HFFc6 (cell line): ENCODE measurements around the gene DDX31. TPM values are rescaled to one million over a fixed set of nuclear protein-coding genes. Genes with fewer than 3 reads are reported as not detected.

Experiments used
- DNase-seq: peaks from one replicate; pipeline ENCODE4 v3.0.0-alpha.2; 2018
- H3K27ac Mint-ChIP-seq: 2 replicates; pipeline ENCODE4 v1.8.0; 2020; ENCODE audit warnings: mild to moderate bottlenecking, mixed read lengths
- H3K27me3 Mint-ChIP-seq: 2 replicates; pipeline ENCODE4 v1.8.0; 2021; ENCODE audit warnings: mild to moderate bottlenecking, moderate library complexity, mixed read lengths; ENCODE audit not compliant: insufficient read depth
- H3K36me3 Mint-ChIP-seq: 2 replicates; pipeline ENCODE4 v1.8.0; 2021; ENCODE audit warnings: low read depth, mixed read lengths
- H3K4me1 Mint-ChIP-seq: 2 replicates; pipeline ENCODE4 v1.8.0; 2020; ENCODE audit warnings: low read depth, mixed read lengths
- H3K4me3 Mint-ChIP-seq: 2 replicates; pipeline ENCODE4 v1.8.0; 2020; ENCODE audit warnings: mild to moderate bottlenecking, moderate library complexity, mixed read lengths
- H3K9me3 Mint-ChIP-seq: 2 replicates; pipeline ENCODE4 v1.8.0; 2020; ENCODE audit warnings: mild to moderate bottlenecking, mixed read lengths
- total RNA-seq, 6 experiments: library from RNA; stranded (reverse); fragmentation: NEBNext Ultra II Directional; extraction: Animal tissue kit (Norgen Biotek cat#: 25700); gene quantifications; 2 replicates in 1 of 6; 3 replicates in 5 of 6; pipeline ENCODE4 v1.2.3, GENCODE V29; 2021
- TF ChIP-seq, protein P1 (sequence below): fragments of 200-600 bp; sonication (generic); IDR thresholded peaks from 2 replicates; pipeline ENCODE4 v1.5.0; 2021; ENCODE audit warnings: antibody characterized with exemption, mild to moderate bottlenecking

DDX31 gene
- total RNA-seq, 6 experiments from 2014 or later, result 9.6 to 16.2 (median 14.9) TPM

DNA sequence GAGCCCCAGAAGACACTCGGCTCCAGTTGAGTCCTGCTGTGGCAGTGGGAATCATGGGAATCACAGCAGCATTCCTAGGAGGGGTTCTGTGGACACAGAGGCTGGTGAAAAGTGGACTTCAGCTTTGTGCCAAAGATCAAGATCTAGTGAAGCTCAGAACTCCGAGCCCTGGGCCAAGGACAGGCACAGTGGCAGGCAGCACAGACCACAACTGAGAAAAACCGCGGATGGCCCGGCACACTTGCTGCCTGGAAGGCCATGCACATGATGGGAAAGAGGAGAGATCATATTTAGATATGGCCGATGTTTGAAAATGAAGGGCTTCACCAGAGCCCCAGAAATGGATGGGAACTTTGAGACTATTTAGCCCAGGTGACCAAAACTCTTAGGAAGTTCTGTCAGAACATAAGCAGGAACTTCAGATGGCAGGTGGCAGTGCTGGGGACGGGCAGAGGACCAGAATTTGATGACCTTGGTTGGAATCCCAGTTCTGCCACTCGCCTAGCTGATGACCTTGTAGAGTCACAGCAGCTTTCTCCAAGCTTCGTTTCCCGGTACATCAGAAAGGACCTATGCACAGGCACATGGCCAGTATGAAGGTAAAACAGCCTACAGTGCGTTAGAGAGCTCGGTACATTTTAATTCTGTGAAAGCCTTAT, 69.3 kb downstream of the DDX31 start:
- no peaks in the 10 kb centered on the region for H3K9me3 Mint-ChIP-seq
- no peak overlapping the region for H3K27ac Mint-ChIP-seq
- H3K36me3 Mint-ChIP-seq, result peaks cover 53% of the 10 kb centered on the region
- H3K4me3 Mint-ChIP-seq, result no peak overlapping the region
- no peak for DNase-seq
- no peaks in the 10 kb centered on the region for H3K27me3 Mint-ChIP-seq
- H3K4me1 Mint-ChIP-seq, result no peaks in the 10 kb centered on the region
- TF ChIP-seq, protein P1, sequence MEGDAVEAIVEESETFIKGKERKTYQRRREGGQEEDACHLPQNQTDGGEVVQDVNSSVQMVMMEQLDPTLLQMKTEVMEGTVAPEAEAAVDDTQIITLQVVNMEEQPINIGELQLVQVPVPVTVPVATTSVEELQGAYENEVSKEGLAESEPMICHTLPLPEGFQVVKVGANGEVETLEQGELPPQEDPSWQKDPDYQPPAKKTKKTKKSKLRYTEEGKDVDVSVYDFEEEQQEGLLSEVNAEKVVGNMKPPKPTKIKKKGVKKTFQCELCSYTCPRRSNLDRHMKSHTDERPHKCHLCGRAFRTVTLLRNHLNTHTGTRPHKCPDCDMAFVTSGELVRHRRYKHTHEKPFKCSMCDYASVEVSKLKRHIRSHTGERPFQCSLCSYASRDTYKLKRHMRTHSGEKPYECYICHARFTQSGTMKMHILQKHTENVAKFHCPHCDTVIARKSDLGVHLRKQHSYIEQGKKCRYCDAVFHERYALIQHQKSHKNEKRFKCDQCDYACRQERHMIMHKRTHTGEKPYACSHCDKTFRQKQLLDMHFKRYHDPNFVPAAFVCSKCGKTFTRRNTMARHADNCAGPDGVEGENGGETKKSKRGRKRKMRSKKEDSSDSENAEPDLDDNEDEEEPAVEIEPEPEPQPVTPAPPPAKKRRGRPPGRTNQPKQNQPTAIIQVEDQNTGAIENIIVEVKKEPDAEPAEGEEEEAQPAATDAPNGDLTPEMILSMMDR, result no peak

DNA sequence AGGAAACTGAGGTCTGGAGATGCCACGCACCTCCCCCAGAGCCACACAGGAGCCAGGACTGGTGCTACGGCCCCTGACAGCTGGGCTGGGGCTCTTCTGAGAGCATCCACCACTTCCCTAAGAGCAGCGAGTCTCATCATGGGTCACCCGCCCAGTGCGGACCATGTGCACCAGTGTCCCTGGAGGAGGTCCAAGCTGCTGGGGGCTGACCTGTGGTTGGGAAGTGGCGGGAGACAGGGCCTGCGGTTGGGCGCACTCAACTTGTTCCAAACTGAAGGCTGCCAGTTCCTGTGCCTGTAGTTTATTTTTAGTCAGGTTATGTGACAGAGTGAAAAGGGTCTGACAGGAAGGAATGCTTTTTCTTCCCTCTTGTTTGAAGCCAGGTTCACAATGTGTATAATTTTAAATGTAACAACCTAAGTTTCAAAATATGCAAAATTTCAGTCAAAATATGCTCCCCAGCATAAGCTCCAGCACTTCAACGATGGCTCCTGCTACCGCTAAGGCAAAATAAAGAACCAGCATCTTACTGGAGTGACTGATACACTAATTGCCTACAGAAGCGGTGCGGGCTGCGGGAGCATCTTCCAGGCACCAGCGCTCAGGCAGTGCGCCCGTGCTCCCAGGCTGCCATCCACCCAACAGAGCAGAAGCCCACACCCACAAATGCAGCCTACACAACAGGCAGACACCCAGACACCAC, 72.6 kb downstream of the DDX31 start:
- Mint-ChIP-seq H3K4me1 (no peaks in the 10 kb centered on the region), H3K27ac (no peak overlapping the region), H3K36me3 (peaks cover 38% of the 10 kb centered on the region), H3K4me3 (no peak overlapping the region), H3K9me3 (no peaks in the 10 kb centered on the region), H3K27me3 (peaks cover 2% of the 10 kb centered on the region; the same call in 1 of the 2 replicates)
- TF ChIP-seq, protein P1, result no peak
- no peak for DNase-seq

DNA sequence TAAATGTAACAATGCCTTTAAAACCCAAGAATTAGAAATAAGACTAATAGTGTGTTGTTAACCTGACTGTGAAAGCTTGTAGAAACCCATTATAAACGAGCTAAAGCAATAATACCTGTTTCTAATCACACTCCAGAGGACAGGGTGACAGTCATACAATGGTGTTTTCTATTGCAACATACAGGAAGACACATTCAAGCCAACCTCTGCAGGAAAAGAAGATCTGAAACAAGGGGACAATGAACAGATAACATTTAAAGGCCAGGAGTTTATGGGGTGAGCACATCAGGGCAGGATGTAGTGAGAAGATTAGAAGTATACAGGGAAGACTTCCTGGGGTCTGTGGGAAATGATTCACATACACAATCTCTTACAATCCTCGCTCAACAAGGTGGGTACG, 73.6 kb downstream of the DDX31 start:
- no peak for DNase-seq
- Mint-ChIP-seq H3K27me3 (peaks cover 6% of the 10 kb centered on the region), H3K9me3 (no peaks in the 10 kb centered on the region), H3K4me1 (no peaks in the 10 kb centered on the region), H3K27ac (no peak overlapping the region), H3K4me3 (no peak overlapping the region), H3K36me3 (peaks cover 29% of the 10 kb centered on the region)
- TF ChIP-seq, protein P1, result no peak

DNA sequence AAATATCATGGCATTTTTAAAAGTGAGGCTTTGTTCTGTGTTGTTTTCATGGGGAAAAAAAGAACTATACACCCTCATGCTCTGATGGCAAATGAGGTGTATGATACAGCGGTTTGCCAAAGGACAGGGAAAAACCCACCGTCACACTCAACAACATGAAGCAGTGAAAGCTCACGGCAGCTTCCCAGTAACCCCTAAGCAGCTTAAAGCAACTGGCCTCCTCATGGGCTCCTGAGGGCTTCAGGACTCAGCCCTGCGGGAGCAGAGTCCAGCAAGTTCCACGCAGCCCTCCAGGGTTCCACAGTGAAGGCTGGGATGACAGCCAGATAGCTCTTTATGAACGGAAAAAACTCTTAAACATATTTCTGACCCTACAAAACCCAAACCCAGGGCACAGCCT, 74.5 kb downstream of the DDX31 start:
- DNase-seq, result no peak
- TF ChIP-seq, protein P1, result no peak
- no peaks in the 10 kb centered on the region for H3K4me1 Mint-ChIP-seq
- peaks cover 22% of the 10 kb centered on the region for H3K36me3 Mint-ChIP-seq
- H3K27ac Mint-ChIP-seq, result no peak overlapping the region
- H3K27me3 Mint-ChIP-seq, result peaks cover 12% of the 10 kb centered on the region
- H3K9me3 Mint-ChIP-seq, result no peaks in the 10 kb centered on the region
- H3K4me3 Mint-ChIP-seq, result no peak overlapping the region

DNA sequence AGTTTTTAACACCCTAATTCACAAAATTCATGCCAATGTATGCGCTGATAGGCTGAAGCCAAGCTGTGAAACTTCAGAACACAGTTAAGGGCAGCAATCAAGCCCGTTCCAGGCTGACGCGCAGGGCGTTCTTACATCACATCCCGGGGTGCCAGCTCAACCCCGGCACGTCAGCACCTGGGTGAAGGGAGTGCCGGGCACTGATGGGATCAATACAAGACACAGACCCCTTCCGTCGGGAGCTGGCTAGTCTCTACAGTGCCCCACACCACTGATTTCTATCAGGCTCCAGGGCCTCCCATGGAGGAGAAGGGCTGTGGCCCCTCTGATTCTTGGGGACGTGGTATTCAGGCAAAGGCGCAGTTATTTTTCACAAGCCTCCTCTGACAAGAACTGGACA, 75.4 kb downstream of the DDX31 start:
- H3K27me3 Mint-ChIP-seq, result peaks cover 14% of the 10 kb centered on the region
- DNase-seq, result no peak
- peaks cover 20% of the 10 kb centered on the region for H3K36me3 Mint-ChIP-seq
- TF ChIP-seq, protein P1, result no peak
- H3K4me1 Mint-ChIP-seq, result no peaks in the 10 kb centered on the region
- H3K27ac Mint-ChIP-seq, result no peak overlapping the region
- no peaks in the 10 kb centered on the region for H3K9me3 Mint-ChIP-seq
- no peak overlapping the region for H3K4me3 Mint-ChIP-seq
